GM12878 (cell line): Measurements from ENCODE around the gene TAF11L5. TPM values are rescaled to one million over a fixed set of nuclear protein-coding genes. Genes with fewer than 3 reads are reported as not detected.
"Not testable (repeated sequence)": the region's sequence is repeated elsewhere in the genome, so short reads cannot be mapped to it uniquely, and the experiment has no call there.

Source experiments
- ATAC-seq: fragments of 200-7000 bp; cut with Tn5 transposase; 3 replicates; pipeline ENCODE4 v1.9.1; 2020; ENCODE audit warnings: mild to moderate bottlenecking, moderate library complexity
- BruUV-seq: library from RNA; stranded (reverse); fragments of 400-500 nt; replicated peaks from 2 replicates; lab custom pipeline; 2021; lab: Mats Ljungman, UMichigan
- CTCF ChIA-PET: fragments of 300-600 bp; sonication (Branson Sonifier 250); formaldehyde crosslinking; extraction: SDS; loops from one replicate; lab custom pipeline; 2021; ENCODE audit warnings: inconsistent platforms; lab: Yijun Ruan, JAX
- POLR2A ChIA-PET: fragments of 350-600 bp; formaldehyde crosslinking; extraction: SDS; loops from one replicate; lab custom pipeline; 2021; ENCODE audit warnings: inconsistent platforms; lab: Charles Lee
- RAD21 ChIA-PET: fragments of 300-600 bp; sonication (Branson Sonifier 250); formaldehyde crosslinking; loops from one replicate; lab custom pipeline; 2023; ENCODE audit warnings: antibody characterized with exemption; ENCODE audit not compliant: unreplicated experiment; lab: Charles Lee
- SMC1A ChIA-PET: fragments of 300-600 bp; sonication (Branson Sonifier 250); formaldehyde crosslinking; loops from one replicate; lab custom pipeline; 2023; ENCODE audit not compliant: unreplicated experiment, uncharacterized antibody; lab: Charles Lee
- DNase-seq: peaks from one replicate; pipeline ENCODE4 v3.0.0-alpha.2; 2011; ENCODE audit warnings: low read depth, low spot score
- FAIRE-seq: peaks from 3 replicates; lab custom pipeline; 2011; peaks lifted over from hg19 to GRCh38; lab: Jason Lieb, UNC
- H2AFZ ChIP-seq: 2 replicates; pipeline ENCODE4 v1.6.0; 2011; ENCODE audit warnings: low read depth, low read length, control low read depth; ENCODE audit not compliant: control insufficient read depth
- H3K27ac ChIP-seq: 2 replicates; pipeline ENCODE4 v1.5.1; 2011; ENCODE audit warnings: control low read depth; ENCODE audit not compliant: control insufficient read depth, insufficient read depth
- H3K27me3 ChIP-seq, 2 experiments: replicated peaks in 1 of 2; 2 replicates each; pipeline versions ENCODE4 v1.6.0 to v1.6.1; 2011; ENCODE audit warnings: low read length in 1 of 2; ENCODE audit not compliant: control insufficient read depth in 2 of 2, insufficient read depth in 2 of 2
- H3K36me3 ChIP-seq, 2 experiments: 2 replicates each; pipeline ENCODE4 v1.5.1; 2011; ENCODE audit warnings: low read length in 1 of 2; ENCODE audit not compliant: control insufficient read depth in 2 of 2, insufficient read depth in 2 of 2
- H3K4me1 ChIP-seq: 2 replicates; pipeline ENCODE4 v1.6.1; 2011; ENCODE audit warnings: mild to moderate bottlenecking, low read length, moderate library complexity, mixed read lengths; ENCODE audit not compliant: control insufficient read depth, insufficient read depth
- H3K4me2 ChIP-seq: 2 replicates; pipeline ENCODE4 v1.6.0; 2011; ENCODE audit warnings: control low read depth; ENCODE audit not compliant: control insufficient read depth, insufficient read depth
- H3K4me3 ChIP-seq: fragments of 200-600 bp; sonication (generic); 2 replicates; pipeline ENCODE4 v1.5.1; 2016
- H3K79me2 ChIP-seq: 2 replicates; pipeline ENCODE4 v1.6.0; 2011; ENCODE audit warnings: low read length; ENCODE audit not compliant: control insufficient read depth, insufficient read depth
- H3K9ac ChIP-seq: 2 replicates; pipeline ENCODE4 v1.8.0; 2011; ENCODE audit warnings: low read length, control low read depth, mixed read lengths; ENCODE audit not compliant: control insufficient read depth, insufficient read depth
- H3K9me3 ChIP-seq: replicated peaks from 3 replicates; pipeline ENCODE4 v1.5.1; 2011; ENCODE audit warnings: mild to moderate bottlenecking, low read length; ENCODE audit not compliant: control insufficient read depth, insufficient read depth
- H4K20me1 ChIP-seq: 2 replicates; pipeline ENCODE4 v1.6.0; 2011; ENCODE audit not compliant: control insufficient read depth, insufficient read depth
- SUZ12 ChIP-seq: fragments of 200-600 bp; sonication (generic); IDR thresholded peaks from one replicate; pipeline ENCODE4 v1.6.1; 2018; ENCODE audit warnings: antibody characterized with exemption, mild to moderate bottlenecking; ENCODE audit not compliant: unreplicated experiment
- TARDBP ChIP-seq: IDR thresholded peaks from 2 replicates; pipeline ENCODE4 v1.6.1; 2016; ENCODE audit warnings: borderline replicate concordance
- WGBS: methylation state at CpG from one replicate; pipeline ENCODE4 v1.1.6; 2016; ENCODE audit warnings: low lambda C conversion rate; ENCODE audit not compliant: insufficient replicate concordance, insufficient coverage; ENCODE audit errors: missing lambda C conversion rate; 5-methylcytosine and 5-hydroxymethylcytosine counted together
- in situ Hi-C: fragments of 300-500 bp; cut with MboI; formaldehyde crosslinking; loops from 9 replicates; pipeline ENCODE4 v1.14.3; 2018; ENCODE audit warnings: mixed read lengths
- intact Hi-C: fragments of 100-400 bp; cut with micrococcal nuclease; formaldehyde crosslinking; loops from one replicate; pipeline ENCODE4 v1.14.2; 2022; ENCODE audit not compliant: unreplicated experiment
- polyA plus RNA-seq, 11 experiments: library from polyadenylated mRNA; depleted of rRNA in 4 of 11; unstranded in 6 of 11; stranded (reverse) in 5 of 11; fragments of >200 nt; fragmentation: Nextera tagmentation in 4 of 11; fragmentation: Illumina TruSeq in 1 of 11; extraction: Ambion mirVana in 4 of 11; extraction: Trizol in 1 of 11; gene quantifications; 1 replicate in 1 of 11; 2 replicates in 10 of 11; pipeline versions ENCODE4 v1.2.1 to v1.2.3, GENCODE V29; 2011 to 2016; ENCODE audit warnings: inconsistent platforms in 2 of 11, missing spikeins in 2 of 11, low read depth in 1 of 11
- total RNA-seq, 4 experiments: library from RNA; depleted of rRNA in 3 of 4; stranded (reverse); fragments of >200 nt in 3 of 4; fragmentation: Illumina TruSeq in 1 of 4; extraction: Trizol in 1 of 4; gene quantifications; 2 replicates each; pipeline versions ENCODE4 v1.2.1 to v1.2.3, GENCODE V29; 2013 to 2021
- TF ChIP-seq, protein P1 (sequence below), 3 experiments: IDR thresholded peaks in 2 of 3; conservative IDR thresholded peaks in 1 of 3; 2 replicates each; pipeline ENCODE4 v1.5.1; 2011; ENCODE audit warnings: low read depth in 3 of 3, low read length in 3 of 3, mild to moderate bottlenecking in 3 of 3, control low read depth in 2 of 3, moderate library complexity in 2 of 3, inconsistent platforms in 1 of 3, mixed read lengths in 1 of 3; ENCODE audit not compliant: control insufficient read depth in 2 of 3, insufficient read depth in 1 of 3; ENCODE audit errors: extremely low read depth in 1 of 3

The TAF11L5 gene
- total and polyA plus RNA-seq, 10 of the 15 experiments (the other 5 are each of a cell fraction or from before 2014, with no cell fraction given) = not detected

DNA sequence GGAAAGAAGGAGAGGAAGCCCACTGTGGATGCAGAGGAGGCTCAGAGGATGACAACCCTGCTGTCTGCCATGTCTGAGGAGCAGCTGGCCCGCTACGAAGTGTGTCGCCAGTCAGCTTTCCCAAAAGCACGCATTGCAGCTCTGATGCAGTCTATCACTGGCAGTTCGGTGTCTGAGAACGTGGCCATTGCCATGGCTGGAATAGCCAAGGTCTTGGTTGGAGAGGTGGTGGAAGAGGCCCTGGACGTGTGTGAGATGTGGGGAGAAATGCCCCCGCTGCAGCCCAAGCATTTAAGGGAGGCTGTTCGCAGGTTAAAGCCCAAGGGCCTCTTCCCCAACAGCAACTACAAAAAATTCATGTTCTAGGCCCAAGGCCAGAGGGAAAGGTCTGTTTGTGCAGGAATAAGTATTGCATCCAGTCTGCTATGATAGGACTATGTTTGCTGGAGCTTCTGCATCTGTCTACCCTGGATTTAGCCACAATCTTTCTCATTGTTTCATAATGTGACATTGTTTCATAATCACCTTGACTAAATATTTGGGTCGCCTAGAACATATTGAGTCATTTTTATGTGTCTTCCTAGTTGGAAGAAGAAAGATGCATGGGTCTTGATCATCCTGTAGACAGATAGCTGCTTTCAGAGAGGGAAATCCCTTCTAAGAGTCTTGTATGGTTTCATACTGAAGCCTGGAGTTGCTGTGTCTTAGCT lies 38.4 kb upstream of the TAF11L5 start:
- CTCF ChIA-PET, ATAC-seq, H3K9ac ChIP-seq, RAD21 ChIA-PET, DNase-seq, H3K4me2 ChIP-seq, H3K36me3 ChIP-seq, SMC1A ChIA-PET, H3K27me3 ChIP-seq, H4K20me1 ChIP-seq, H3K9me3 ChIP-seq, H3K27ac ChIP-seq, in situ Hi-C loops, FAIRE-seq, BruUV-seq, POLR2A ChIA-PET, H3K4me3 ChIP-seq, H3K79me2 ChIP-seq, H3K4me1 ChIP-seq, H2AFZ ChIP-seq: not testable (repeated sequence)
- intact Hi-C loops = loop anchor here (10.0 kb wide), 1 partner anchor 272 kb away; the partner anchor contains the start of gene BASP1
- WGBS = 25% methylated on average over 10 of the region's 10 CpGs

DNA sequence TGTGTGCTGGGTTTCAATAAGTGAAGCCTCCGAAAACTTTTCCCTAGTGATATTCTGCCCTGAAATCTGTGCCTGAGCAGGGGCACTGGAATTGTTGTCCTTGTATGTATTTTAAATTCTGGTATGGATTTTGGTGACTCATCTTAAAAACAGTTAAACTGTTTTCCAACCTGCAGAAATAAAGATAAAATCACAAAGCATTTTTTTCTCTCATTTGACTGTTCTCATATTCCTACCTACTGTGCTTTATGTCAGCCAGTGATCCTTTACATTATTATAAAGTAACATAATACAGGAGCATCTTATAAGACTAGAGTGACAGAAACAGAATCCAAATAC lies 37.9 kb upstream of the TAF11L5 start:
- RAD21 ChIA-PET = no interaction called here
- intact Hi-C loops = loop anchor here (10.0 kb wide), 1 partner anchor 272 kb away; the partner anchor contains the start of gene BASP1
- CTCF ChIA-PET = no interaction called here
- no peak for DNase-seq
- TF ChIP-seq, protein P1, sequence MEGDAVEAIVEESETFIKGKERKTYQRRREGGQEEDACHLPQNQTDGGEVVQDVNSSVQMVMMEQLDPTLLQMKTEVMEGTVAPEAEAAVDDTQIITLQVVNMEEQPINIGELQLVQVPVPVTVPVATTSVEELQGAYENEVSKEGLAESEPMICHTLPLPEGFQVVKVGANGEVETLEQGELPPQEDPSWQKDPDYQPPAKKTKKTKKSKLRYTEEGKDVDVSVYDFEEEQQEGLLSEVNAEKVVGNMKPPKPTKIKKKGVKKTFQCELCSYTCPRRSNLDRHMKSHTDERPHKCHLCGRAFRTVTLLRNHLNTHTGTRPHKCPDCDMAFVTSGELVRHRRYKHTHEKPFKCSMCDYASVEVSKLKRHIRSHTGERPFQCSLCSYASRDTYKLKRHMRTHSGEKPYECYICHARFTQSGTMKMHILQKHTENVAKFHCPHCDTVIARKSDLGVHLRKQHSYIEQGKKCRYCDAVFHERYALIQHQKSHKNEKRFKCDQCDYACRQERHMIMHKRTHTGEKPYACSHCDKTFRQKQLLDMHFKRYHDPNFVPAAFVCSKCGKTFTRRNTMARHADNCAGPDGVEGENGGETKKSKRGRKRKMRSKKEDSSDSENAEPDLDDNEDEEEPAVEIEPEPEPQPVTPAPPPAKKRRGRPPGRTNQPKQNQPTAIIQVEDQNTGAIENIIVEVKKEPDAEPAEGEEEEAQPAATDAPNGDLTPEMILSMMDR (IDR thresholded peaks at IDR 0.05 in 2 of 3, conservative IDR thresholded peaks at IDR 0.05 in 1 of 3; ENCODE audit: control insufficient read depth in 2 of 3, extremely low read depth in 1 of 3, insufficient read depth in 1 of 3, low read depth in 3 of 3, low read length in 3 of 3) = no peak
- TF ChIP-seq SUZ12 (no peak), TARDBP (no peak)
- SMC1A ChIA-PET = no interaction called here
- no peak overlapping the region for H3K9ac ChIP-seq
- no peak for FAIRE-seq
- no peak for ATAC-seq
- POLR2A ChIA-PET = no interaction called here
- in situ Hi-C loops = no loop called here
- no peak overlapping the region for H3K27ac ChIP-seq
- H3K79me2 ChIP-seq = no peaks in the 10 kb centered on the region
- H3K9me3 ChIP-seq = no peaks in the 10 kb centered on the region; the same call in 2 of the 3 replicates
- no peaks in the 10 kb centered on the region; a peak in 1 of 4 replicates for H3K27me3 ChIP-seq
- H4K20me1 ChIP-seq = no peaks in the 10 kb centered on the region
- no TSS peak for BruUV-seq
- no peaks in the 10 kb centered on the region for H3K36me3 ChIP-seq
- WGBS = 33% methylated on average over 1 of the region's 1 CpG
- no peak overlapping the region for H3K4me3 ChIP-seq
- no peaks in the 10 kb centered on the region for H3K4me1 ChIP-seq
- no peak overlapping the region for H3K4me2 ChIP-seq
- no peak overlapping the region for H2AFZ ChIP-seq

DNA sequence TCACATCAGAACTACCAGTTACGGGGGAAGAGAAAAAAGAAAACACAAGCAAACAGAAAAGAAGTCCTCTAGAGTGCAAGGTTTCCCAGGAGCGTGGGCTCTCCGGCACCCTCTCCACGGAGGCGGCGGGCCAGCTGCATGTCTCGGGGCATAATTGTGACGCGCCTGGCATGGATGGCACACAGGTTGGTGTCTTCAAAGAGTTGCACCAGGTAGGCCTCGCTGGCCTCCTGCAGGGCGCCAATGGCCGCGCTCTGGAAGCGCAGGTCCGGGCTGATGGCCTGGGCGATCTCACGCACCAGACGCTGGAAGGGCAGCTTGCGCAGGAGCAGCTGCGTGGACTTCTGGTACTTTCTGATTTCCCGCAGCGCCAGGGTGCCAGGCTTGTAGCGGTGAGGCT lies 33.8 kb upstream of the TAF11L5 start:
- DNase-seq, H3K4me1 ChIP-seq, H3K27me3 ChIP-seq, RAD21 ChIA-PET, FAIRE-seq, CTCF ChIA-PET, H3K27ac ChIP-seq, ATAC-seq, H2AFZ ChIP-seq, H3K36me3 ChIP-seq, in situ Hi-C loops, H4K20me1 ChIP-seq, H3K4me3 ChIP-seq, BruUV-seq, H3K9ac ChIP-seq, POLR2A ChIA-PET, H3K9me3 ChIP-seq, H3K4me2 ChIP-seq, intact Hi-C loops, H3K79me2 ChIP-seq, SMC1A ChIA-PET: not testable (repeated sequence)
- WGBS = 85% methylated on average over 19 of the region's 23 CpGs
